ENCODE data around the gene CASP10.

GRCh38 chr2:201172279-201172678, 10.7 kb upstream of the CASP10 start:
- TF ChIP-seq POLR2A (IDR thresholded peaks at IDR 0.05) (no peak), CTCF (IDR thresholded peaks at IDR 0.05) (no peak), EP300 (IDR thresholded peaks at IDR 0.05) (no peak), POLR2AphosphoS5 (IDR thresholded peaks at IDR 0.05) (no peak)

Measured in stomach (tissue), 4 donors.